Dedifferentiated amniotic fluid mesenchymal stem cell (primary cell): ENCODE measurements around the gene IMPG2.

Experiments used
- DNase-seq: peaks from one replicate; pipeline ENCODE4 v3.0.0-alpha.2; 2016; ENCODE audit errors: extremely low spot score

Gene IMPG2

DNA sequence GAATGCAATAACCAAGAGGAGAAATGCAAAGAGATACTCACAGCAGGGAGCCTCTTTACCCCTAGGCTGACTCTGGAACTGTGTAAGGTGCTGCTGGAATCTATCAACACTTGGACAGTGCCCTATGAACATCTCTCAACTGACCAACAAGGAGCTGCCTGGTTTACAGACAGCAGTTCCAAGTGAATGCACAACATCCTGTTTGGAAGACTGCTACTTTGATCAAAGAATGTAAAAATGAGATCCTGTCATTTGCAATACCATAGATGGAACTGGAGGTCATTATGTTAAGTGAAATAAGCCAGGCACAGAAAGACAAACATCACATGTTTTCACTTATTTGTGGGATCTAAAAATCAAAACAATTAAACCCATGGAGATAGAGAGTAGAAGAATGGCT lies 136.3 kb downstream of the IMPG2 start:
- DNase-seq = no peak

DNA sequence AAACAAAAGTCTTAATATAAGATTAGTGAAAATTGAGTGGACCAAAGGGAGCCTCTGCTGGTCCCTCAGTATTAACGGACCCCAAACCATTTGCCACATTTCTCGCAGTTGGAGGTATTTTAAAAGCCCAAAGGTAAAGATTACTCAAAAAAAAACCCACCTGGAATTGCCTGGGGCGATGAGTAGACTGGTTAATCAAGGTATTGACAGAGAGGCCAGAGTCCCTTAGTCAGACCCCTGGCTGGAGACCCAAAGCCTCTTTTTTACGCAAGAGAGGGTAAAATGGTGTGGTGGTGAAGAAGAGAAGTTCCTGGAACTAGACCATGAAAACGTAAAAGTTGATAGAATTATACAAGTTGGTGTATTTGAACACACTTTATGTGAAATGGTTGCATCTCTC lies 137.2 kb downstream of the IMPG2 start:
- no peak for DNase-seq

DNA sequence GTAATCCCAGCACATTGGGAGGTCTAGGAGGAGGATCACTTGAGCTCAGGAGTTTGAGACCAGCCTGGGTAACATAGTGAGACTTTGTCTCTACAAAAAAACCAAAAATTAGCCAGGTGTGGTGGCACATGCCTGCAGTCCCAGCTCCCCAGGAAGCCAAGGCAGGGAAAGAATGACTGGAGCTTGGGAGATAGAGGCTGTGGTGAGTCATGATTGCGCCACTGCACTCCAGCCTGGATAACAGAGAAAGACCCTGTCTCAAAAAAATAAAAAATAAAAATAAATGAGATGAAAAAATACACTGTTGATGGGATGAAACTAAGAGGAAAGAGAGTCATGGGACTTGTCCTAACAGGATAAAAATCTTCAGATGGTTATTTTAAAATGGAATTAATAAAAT lies 137.6 kb downstream of the IMPG2 start:
- no peak for DNase-seq

DNA sequence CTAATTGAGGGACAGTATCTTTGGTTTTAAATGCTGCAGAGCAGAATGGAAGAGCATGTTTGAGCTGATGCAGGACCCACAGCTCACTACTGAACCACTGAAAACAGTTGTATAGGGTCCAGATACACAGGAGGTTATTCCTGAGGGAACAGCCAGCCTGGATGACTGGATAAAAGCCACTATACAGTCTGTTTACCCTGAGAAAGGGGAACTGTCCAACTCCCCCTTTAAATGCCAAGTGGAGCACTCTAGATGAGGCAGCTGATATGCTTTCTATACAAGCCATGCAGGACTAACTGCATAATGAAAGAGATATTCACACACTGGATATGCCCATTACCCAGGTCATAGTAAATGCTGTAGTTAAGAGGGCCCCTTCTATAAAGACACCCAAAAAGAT lies 138.6 kb downstream of the IMPG2 start:
- DNase-seq = no peak

DNA sequence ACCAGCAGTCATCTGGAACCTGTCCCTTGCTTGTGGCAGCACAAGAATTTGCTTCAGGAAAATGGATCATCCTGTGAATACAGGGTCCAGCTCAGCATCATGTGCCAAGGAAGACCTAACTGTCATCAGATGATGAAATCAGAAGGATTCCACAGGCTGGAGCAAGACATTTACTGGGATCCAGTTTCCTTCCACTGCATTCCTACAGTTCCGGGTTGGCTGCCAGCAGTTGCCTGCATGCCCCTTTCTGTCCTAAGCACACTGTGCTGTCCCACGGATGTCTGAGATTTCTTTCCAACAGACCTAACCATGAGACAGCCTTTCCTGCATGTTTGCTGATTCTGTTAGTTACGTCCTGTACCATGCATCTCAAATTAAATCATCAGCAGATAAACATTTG lies 140.7 kb downstream of the IMPG2 start:
- peak; percentile 19 for DNase-seq

DNA sequence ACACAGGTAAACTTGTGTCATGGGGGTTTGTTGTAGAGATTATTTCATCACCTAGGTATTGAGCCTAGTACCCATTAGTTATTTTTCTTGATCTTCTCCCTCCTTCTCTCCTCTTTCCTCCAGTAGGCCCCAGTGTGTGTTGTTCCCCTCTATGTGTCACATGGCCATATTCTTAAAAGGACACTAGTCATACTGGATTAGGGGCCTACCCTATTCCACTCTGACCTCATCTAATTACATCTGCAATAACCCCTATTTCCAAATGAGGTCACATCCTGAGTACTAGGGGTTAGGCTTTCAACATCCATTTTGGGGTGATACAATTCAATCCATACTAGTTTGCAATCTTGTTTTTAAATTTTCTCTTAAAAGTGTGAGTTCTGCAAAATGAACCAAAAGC lies 142.8 kb downstream of the IMPG2 start:
- DNase-seq = no peak
